Peyer's patch (tissue), 4 donors: ENCODE data around the gene JUN.

ENCODE experiments used
- POLR2A ChIP-seq, 2 donors: fragments of 450-650 bp; IDR thresholded peaks; one replicate each; pipeline ENCODE4 v1.5.1; 2017; ENCODE audit warnings: antibody characterized with exemption in 2 of 2, mild to moderate bottlenecking in 2 of 2, moderate library complexity in 2 of 2
- TF ChIP-seq, protein P1 (sequence below), 6 experiments: fragments of 450-650 bp in 4 of 6; fragments of 200-600 bp in 2 of 6; sonication (generic) in 1 of 6; IDR thresholded peaks; one replicate each; pipeline ENCODE4 v1.5.1; 2017 to 2019; ENCODE audit warnings: antibody characterized with exemption in 6 of 6, mild to moderate bottlenecking in 3 of 6, moderate library complexity in 1 of 6

DNA sequence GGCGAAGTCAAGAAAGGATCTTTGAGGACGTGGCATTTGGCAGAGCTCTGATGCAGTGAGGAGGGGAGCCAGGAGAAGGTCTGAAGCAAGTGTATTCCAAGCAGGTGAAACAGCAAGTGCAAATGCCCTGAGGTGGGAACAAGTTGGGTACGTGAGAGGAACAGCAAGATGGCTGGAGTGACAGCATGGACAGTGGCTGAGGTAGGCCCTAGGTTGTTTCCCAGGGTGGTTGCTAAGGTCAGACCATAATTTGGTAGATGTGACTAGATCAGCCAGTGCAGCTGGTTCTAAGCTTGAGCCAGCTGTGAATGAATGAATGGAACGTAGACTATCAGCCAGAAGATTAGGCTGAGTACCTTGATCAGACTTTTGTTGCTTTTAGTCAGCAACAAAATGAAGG lies 37.5 kb upstream of the JUN start:
- TF ChIP-seq, protein P1, sequence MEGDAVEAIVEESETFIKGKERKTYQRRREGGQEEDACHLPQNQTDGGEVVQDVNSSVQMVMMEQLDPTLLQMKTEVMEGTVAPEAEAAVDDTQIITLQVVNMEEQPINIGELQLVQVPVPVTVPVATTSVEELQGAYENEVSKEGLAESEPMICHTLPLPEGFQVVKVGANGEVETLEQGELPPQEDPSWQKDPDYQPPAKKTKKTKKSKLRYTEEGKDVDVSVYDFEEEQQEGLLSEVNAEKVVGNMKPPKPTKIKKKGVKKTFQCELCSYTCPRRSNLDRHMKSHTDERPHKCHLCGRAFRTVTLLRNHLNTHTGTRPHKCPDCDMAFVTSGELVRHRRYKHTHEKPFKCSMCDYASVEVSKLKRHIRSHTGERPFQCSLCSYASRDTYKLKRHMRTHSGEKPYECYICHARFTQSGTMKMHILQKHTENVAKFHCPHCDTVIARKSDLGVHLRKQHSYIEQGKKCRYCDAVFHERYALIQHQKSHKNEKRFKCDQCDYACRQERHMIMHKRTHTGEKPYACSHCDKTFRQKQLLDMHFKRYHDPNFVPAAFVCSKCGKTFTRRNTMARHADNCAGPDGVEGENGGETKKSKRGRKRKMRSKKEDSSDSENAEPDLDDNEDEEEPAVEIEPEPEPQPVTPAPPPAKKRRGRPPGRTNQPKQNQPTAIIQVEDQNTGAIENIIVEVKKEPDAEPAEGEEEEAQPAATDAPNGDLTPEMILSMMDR (IDR thresholded peaks at IDR 0.05): no peak
- no peak for TF ChIP-seq POLR2A (IDR thresholded peaks at IDR 0.05)
